GM19351 (cell line): ENCODE results near the gene GAREM2.

Source experiments
- ATAC-seq: cut with Tn5 transposase; IDR thresholded peaks from one replicate; pipeline ENCODE4 v1.9.1; 2021; ENCODE audit warnings: mild to moderate bottlenecking, moderate library complexity; ENCODE audit not compliant: unreplicated experiment

Gene GAREM2

DNA sequence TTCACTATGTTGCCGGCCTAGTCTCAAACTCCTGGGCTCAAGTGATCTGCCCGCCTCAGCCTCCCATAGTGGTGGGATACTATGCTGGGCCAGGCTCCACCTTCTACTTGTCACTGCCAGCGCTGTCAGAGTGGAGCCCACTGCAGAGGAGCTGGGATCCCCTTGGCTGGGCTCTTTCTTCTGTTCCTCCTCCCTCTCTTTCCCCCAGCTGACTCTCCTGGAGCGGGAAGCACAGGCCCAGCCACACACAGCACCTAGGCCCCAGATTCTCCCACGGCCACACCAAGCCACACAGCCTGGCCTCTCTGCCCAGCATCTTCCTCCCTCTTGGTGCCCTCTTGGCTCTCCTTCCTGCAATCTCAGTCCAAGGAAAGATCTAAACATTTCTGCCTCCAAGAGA, 3.7 kb upstream of the GAREM2 start:
- no peak for ATAC-seq

DNA sequence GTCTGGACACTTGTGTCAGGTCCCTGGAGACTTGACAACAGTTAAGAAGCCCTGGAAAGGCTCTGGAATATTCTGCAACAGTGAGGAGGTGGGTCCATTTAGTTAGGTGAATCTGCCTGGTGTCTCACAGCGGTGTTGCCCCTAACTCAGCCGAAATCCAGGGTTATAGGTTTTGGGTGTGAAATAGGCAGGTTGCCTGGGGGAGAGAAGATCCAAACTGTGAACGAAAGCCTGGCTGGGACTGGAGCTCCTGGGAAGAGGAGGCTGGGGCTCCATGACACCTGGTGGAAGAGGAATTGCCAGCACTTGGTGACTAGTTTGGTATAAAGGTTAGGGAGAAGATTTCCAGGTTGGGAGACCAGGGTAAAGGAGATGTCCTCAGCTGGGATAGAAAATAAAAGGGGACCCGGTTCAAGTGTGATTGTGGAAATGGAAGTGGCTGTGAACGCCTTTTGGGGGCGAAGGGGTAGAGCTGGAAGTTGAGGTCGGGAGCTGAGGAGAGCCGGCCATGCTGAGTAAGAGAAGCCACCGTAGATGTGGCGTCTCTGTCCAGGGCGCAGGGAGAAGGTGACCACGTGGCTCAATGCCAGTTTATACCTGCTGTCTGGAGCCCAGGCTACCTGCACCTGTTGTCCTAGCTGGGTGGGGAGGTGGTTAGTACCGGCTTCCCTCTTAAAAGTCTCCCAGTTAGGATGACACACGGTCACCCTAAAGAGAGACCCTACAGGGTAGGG, 3.0 kb upstream of the GAREM2 start:
- ATAC-seq, result no peak

DNA sequence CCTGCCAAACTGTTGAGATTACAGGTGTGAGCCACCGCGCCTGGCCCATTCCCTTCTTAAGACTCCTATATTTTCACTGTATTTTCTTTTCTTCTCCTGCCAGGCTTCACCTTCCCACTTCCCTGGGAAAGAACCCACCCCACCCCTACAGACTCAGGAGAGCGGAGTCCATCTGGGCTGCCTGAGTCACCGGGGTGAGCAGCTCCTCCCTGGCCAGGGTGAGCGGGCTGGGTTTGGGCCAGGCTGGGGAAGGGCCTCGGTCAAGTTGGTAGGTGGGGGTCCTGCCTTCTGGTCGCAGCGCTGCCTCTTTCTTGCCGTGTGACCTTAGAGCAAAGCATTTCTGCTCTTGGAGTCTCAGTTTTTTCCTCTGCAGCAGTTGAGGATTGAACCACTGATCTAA, 2.1 kb upstream of the GAREM2 start:
- ATAC-seq, result no peak

DNA sequence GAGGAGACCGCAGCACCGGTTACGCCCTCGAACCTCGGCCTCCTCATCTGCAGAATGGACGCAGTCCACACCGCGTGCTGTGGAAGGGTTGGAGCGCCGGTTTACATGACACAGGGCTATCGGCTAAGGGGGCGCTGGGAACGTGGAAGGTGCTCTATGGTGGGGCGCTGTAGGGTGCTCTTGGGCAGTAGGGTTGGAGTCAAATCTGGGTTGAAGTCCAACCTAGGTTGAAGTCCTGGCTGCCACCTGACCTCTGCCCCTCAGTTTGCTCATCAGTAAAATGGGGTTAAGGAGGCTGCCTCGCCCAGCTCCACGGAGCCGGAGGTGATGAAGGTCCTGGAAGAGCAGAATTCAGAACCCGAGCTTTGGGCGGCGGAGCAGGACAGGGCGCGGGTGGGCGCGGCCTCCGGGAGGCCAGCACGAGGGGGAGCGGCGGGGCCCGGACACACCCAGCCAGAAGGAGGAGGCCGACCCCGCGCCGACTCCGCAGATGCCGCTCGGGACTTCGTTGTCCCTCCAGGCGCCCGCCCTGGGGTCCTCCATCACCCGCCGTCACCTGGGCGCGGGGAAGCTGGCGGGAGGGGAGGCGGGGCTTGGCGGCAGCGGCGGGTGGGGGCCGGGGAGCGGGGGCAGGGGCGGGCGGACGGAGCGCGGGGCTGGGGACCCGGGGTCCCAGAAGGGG, 558 bp upstream of the GAREM2 start:
- ATAC-seq, result no peak

DNA sequence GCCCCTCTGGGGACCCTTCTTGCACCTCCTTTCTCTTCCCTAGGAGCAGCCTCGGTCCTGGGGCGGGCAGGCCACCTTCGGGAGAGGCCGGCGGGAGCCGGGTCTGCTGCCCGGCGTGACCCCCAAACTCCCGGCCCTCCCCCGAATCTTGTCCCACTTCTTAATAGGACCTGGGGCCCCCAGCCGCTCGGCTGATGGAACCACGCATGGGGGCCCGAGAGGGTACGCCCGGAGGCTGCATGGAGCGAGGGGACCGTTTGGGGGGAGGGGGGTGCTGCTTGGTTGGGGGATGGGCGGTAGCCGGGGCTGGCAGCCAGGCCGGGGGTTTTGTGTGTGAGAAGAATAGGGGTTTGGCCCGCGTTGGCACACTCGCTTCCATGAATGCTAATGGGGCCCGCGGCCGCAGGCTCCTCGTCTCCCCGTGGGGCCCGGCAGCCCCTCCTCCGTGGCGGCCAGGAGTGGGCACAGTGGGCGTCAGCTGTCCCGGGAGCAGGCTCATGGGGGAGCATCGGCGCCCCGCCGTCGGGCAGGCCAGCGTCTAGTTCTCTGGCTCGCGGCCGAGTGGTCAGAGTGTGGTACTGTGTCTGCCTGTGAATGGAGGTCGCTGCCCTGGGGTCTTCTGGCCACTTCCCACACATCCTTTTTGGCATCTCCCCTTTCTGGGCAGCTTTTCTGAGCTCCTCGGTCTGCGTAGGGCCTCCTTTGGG, 1.0 kb downstream of the GAREM2 start:
- no peak for ATAC-seq

DNA sequence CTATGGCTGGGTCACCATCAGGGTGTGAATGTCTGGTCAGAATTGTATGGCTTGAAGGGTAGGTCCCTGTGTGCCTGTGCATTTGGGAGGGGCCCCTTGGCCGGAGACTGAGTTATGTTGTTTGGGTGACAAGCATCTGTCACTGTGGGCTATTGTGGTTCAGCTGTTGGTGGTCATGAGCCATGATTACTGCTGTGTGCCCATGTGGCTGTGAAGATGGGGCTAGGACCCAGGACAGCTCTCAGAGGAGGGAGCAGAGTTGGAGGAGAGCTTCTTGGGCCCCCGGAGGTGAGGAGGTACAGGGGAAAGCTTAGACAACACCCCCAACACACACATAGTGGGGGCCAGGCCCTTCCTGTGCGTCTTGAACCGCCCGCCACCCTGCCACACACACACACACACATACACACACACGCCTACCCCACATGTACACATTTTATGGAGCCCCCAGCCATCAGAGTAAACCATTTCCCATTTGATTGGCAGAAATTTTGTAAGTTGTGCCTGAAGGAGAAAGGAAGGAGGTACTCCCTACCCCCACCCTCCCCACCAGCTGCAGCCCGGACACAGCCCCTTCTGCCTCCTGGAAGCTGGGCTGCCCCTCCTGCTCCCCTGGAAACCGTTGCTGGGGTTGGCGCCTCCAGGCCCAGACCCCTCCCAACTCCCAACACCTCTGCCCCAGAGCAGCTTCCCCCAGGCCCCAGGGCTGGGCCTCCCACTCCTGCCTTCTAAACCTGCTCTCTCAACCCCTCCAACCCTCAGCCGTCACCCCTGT, 2.0 kb downstream of the GAREM2 start:
- ATAC-seq, result no peak

DNA sequence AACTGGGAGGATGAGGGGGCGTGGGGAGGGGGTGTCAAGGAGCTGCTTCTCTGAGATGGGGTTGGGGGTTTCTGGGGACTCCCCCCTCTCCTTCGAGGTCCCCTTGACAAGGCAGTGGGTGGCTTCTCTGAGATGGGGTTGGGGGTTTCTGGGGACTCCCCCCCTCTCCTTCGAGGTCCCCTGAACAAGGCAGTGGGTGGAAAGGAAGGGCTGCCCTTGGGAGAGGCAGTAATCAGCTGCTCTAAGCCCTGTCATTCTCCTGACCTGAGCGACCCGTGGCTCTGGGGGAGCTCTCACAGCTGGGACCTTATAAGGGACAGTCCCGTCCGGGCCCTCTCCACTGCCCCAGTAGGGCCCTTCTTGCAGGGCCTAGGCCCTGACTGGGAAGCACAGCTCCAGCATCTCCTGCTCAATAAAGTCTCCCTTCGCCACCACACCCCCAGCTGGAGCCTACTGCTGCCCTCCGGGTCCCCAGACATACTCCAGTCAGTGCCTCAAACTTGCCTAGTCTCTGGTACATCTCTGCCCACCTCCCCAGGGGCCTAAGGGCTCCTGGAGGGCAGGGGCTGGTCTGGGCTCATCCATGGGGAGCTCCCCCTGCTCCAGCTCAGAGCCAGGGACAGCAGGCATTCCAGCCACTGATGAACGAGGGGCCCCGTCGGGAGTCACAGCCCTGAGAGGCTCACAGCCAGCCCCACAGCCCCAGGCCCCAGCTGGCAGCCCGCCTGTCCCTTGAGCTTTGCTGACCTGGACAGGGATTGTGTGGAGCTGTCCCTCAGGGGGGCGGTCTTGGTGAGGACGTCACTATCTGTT, 2.8 kb downstream of the GAREM2 start:
- ATAC-seq, result no peak

DNA sequence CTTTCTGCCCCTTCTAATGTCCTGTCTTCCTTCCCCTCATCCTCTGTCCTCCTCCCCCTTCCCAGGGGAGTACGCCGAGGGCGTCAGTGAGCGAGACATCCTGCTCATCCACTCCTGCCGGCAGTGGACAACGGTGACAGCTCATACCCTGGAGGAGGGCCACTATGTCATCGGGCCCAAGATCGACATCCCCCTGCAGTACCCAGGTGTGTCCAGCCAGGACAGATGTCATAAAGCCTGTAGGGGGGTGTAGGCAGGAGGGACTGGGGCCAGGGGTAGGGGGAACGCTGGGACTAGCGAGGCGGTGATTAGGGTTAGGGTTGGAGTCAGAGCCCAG, 3.4 kb downstream of the GAREM2 start:
- ATAC-seq, result no peak

DNA sequence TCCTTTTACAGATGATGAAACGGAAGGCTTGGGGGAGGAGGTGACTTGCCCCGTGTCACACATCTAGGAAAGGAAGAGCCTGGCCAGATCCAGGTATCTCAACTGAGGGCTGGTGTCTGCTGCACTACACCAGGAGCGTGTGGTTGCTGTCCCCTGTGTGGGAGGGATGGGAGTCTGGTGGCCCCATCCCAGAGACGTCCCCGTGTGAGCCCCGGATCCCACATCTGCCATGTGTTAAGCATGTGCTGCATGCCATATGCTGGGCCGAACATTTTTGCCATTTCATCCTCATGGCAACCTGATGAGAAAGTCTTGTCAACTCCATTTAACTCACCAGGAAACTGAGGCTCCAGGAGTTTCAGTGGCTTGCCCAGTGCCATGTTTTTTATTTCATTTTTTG, 4.2 kb downstream of the GAREM2 start:
- ATAC-seq, result no peak

DNA sequence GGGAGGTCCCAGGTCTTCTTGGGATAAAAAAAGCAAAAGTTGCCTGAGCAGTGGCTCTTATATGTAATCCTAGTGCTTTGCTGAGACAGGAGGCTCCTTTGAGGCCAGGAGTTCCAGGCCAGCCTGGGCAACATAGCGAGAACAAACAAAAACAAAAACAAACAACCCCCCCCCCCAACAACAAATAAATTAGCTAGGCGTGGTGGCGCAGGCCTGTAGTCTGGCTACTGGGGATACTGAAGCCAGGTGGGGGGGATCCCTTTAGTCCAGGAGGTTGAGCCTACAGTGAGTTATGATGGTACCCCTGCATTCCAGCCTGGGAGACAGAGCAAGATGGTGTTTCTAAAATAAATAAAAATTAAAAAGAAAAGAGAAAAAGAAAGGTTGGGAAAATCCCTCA, 5.4 kb downstream of the GAREM2 start:
- ATAC-seq, result no peak

DNA sequence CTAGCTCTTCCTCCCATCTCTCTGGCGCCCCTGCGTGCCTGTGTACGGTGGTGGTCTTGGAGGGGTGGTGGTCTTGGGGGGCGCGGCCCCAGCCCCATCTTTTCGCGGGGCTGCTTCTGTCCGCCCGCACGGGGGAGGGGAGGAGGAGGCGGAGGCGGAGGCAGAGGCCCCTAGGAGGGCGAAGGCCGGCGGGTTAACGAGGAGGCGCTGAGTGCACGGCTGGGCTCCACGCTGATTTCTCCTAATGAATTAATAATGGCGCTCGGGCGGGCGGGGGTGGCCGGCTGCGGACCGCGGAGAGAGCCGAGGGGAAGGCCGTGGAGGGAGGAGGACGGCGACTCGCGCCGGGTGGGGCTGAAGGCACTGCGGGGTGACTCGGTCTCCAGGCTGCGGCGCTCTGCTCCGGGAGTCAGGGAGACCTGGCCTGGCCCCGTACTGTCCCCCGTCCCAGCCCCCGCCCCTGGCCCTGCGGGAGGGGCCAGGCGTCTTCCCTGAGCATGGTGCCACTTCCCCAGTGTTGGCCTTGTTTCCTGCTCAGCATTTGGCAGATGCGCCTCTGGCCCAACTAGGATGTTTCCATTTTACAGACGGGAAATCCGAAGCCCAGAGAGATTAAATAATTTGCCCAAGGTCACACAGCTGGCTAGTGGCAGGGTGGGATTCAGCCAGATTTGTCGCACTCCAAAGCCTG, 6.0 kb downstream of the GAREM2 start:
- no peak for ATAC-seq

DNA sequence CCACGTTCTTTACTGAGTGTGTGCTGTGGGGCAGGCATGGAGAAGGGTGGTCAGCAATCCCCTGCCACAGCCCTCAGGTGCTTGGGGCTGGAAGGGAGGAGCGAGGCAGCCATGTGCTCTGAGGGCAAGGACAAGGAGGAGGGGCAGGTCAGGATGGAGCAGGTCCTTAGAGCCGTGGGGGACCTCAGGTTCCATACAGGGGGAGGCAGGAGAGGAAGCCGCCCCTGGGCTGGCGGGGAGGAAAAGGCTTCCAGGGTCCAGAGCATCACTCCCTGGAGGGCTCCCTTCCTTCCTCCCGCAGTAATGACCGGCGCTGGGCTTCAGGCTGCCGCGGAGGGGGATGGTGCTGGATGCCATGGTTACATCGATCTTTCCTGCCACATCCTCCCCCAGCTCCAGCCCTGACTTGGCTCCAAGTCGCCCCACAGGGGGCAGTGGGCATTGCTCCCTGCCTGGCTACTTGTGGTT, 6.6 kb downstream of the GAREM2 start:
- ATAC-seq, result no peak

DNA sequence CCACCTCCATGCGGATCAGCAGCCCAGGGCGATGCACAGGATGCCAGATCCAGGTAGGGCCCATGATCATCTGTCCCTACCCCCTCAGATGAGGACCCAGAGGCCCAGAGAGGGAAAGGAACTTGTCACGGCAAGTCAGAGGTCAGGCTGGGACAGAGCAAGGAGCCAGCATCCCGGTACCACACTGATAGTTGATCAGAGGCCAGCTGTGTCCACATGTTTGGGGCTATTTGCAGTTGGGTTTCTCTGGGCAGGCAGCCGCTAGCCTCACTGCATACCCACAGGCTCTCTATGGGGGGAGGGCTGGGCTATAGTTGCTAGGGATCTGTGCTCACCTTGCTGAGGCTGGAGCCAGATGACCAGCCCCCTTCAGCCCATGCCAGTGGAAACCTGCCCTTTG, 9.6 kb downstream of the GAREM2 start:
- no peak for ATAC-seq

DNA sequence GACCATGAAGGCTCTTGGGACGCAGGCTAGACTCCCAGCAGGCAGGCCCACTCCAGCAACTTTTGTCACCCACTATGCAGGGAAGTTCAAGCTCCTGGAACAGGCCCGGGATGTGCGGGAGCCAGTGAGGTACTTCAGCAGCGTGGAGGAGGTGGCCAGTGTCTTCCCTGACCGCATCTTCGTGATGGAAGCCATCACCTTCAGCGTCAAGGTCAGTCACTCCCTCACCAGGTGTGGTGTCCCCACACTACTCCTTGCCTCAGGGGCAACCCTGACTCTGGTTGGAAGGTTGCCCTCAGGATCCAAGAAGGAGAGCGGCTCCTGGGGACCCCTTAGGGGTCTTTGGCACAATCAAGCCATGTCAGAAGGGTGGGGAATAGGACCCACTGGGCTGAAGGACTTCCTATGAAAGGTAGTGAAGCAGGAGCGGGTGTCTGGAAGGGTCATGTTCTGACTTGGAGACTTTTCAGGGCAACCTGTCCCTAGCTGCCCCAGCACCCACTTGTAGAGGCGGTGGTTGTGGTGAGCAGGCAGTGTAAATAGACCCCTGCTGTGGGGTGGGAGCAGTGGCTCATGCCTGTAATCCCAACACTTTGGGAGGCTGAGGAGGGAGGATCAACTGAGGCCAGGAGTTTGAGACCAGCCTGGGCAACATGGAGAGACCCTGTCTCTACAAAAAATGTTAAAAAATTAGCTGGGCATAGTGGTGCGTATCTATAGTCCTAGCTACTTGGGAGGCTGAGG, 10.2 kb downstream of the GAREM2 start:
- ATAC-seq, result no peak

DNA sequence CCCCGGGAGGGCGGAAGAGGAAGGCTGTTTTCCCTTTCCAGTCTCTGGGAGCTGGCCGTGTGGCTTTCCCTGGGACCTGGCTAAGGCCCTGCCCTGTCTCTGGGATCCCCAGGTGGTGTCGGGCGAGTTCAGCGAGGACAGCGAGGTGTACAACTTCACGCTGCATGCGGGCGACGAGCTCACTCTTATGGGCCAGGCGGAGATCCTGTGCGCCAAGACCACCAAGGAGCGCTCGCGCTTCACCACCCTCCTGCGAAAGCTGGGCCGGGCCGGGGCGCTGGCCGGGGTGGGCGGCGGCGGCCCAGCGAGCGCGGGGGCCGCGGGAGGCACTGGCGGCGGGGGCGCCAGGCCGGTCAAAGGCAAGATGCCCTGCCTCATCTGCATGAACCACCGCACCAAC, 11.2 kb downstream of the GAREM2 start:
- no peak for ATAC-seq

DNA sequence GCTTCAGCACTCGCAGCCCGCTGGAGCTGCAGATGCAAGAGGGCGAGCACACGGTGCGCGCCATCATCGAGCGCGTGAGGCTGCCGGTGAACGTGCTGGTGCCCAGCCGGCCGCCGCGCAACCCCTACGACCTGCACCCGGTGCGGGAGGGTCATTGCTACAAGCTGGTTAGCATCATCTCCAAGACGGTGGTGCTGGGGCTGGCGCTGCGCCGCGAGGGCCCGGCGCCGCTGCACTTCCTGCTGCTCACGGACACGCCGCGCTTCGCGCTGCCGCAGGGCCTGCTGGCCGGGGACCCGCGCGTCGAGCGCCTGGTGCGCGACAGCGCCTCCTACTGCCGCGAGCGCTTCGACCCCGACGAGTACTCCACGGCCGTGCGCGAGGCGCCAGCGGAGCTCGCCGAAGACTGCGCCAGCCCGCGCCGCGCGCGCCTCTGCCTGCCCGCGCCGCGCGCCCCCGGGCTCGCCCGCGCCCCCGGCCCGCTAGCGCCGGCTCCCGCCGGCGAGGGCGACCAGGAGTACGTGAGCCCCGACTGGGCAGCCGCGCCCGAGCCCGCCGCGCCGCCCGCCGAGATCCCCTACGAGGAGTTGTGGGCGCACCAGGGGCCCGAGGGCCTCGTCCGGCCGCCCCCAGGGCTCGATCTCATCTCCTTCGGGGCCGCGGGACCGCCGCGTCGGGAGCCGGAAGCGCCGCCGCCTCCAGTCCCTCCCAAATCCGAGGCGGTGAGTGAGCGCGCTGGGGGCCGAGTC, 11.8 kb downstream of the GAREM2 start:
- ATAC-seq, result peak; percentile 57

DNA sequence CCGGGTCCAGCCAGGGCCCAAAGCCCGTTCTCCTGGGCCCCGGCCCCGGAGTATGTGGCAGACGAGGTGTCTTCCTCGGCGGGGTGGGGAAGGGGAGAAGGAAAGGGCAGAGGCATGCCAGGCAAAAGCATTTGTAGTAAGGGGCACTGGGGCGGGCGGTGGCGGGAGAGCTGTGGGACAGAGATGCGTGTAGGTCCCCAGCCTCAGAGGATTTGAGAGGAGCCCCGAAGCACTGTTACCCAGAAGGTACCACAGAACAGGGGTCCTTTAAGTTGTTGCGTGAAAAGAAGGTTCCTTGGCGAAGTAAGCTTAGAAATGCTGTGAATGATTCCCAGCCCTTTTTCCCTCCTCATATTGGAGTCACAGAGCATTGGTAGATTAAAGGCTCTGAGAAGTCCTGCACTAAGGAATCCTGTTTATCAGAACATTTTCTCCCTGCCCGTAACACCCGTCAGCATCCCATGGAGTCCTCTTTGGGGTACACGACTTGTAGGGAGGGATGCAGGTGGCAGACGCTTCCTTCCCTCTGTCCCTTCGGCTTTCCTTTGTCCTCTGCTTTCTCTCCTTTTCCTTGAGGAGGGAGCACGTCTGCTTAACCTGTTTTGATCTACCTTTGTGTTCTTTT, 12.5 kb downstream of the GAREM2 start:
- no peak for ATAC-seq
